Suprapubic skin (tissue), 4 donors: Measurements from ENCODE around the gene ARL10. TPM values are rescaled to one million over a fixed set of nuclear protein-coding genes. Genes with fewer than 3 reads are reported as not detected.

Source experiments
- DNase-seq, 2 donors: peaks; one replicate each; pipeline ENCODE4 v3.0.0-alpha.2; 2019; ENCODE audit warnings: low spot score in 2 of 2
- H3K27ac ChIP-seq: fragments of 200-600 bp; sonication (generic); one replicate; pipeline ENCODE4 v1.5.1; 2019
- H3K27me3 ChIP-seq: fragments of 200-600 bp; sonication (generic); one replicate; pipeline ENCODE4 v1.5.1; 2019
- H3K36me3 ChIP-seq: fragments of 200-600 bp; sonication (generic); one replicate; pipeline ENCODE4 v1.5.1; 2019
- H3K4me1 ChIP-seq: fragments of 200-600 bp; sonication (generic); one replicate; pipeline ENCODE4 v1.5.1; 2019
- H3K4me3 ChIP-seq: fragments of 200-600 bp; sonication (generic); one replicate; pipeline ENCODE4 v1.5.1; 2019; ENCODE audit warnings: mild to moderate bottlenecking
- H3K9me3 ChIP-seq: fragments of 200-600 bp; sonication (generic); one replicate; pipeline ENCODE4 v1.5.1; 2019
- CTCF ChIP-seq, 2 donors: fragments of 200-600 bp in 1 of 2; fragments of 450-650 bp in 1 of 2; sonication (generic) in 1 of 2; IDR thresholded peaks; one replicate each; pipeline ENCODE4 v1.5.1; 2016 to 2019; ENCODE audit warnings: antibody characterized with exemption in 2 of 2, mild to moderate bottlenecking in 1 of 2, moderate library complexity in 1 of 2
- EP300 ChIP-seq: sonication (generic); formaldehyde crosslinking; IDR thresholded peaks from one replicate; pipeline ENCODE4 v1.6.1; 2017; ENCODE audit warnings: antibody characterized with exemption
- POLR2A ChIP-seq, 2 donors: fragments of 450-650 bp; IDR thresholded peaks; one replicate each; pipeline ENCODE4 v1.6.1; 2017; ENCODE audit warnings: antibody characterized with exemption in 2 of 2, mild to moderate bottlenecking in 2 of 2, moderate library complexity in 2 of 2
- POLR2AphosphoS5 ChIP-seq, 3 donors: sonication (generic); formaldehyde crosslinking; IDR thresholded peaks; one replicate each; pipeline ENCODE4 v1.6.1; 2017; ENCODE audit warnings: antibody characterized with exemption in 3 of 3
- WGBS: methylation state at CpG from one replicate; pipeline ENCODE4 v1.1.5; 2018; 5-methylcytosine and 5-hydroxymethylcytosine counted together
- total RNA-seq, 4 donors: library from RNA; depleted of rRNA; stranded (reverse); fragments of >200 nt; gene quantifications; one replicate each; pipeline ENCODE4 v1.1.0, GENCODE V29; 2016

ARL10 gene
- total RNA-seq, 4 donors from 2014 or later, result 7.1 to 36.4 (median 21.2) TPM

DNA sequence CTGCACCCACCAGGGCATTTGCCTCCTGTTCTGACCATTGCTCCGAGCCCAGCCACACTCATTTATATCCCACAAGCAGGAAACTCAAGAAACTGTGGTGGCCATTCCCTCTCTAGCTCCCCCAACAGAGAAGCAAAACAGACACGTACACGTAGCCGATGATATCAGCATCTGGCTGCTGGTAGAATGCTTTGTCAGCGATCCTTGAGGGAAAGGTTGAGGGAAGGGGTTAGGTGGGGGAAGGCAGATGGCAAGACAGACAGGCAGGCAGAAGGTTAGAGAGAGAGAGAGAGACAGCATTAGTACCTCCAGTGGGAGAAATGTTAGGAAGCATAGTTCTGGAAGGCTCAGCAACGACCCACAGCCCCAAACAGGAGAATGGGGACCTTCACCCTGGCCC lies 31.0 kb downstream of the ARL10 start:
- Histone ChIP-seq H3K27me3 (no peaks in the 10 kb centered on the region), H3K36me3 (peaks cover 64% of the 10 kb centered on the region), H3K9me3 (no peaks in the 10 kb centered on the region), H3K4me1 (peaks cover 22% of the 10 kb centered on the region), H3K4me3 (no peak overlapping the region), H3K27ac (no peak overlapping the region)
- no peak for DNase-seq
- TF ChIP-seq CTCF (IDR thresholded peaks at IDR 0.05) (no peak), POLR2A (IDR thresholded peaks at IDR 0.05) (no peak), EP300 (no peak), POLR2AphosphoS5 (IDR thresholded peaks at IDR 0.05) (no peak)
- WGBS, result 73% methylated on average over 6 of the region's 6 CpGs

- peaks cover 37% of the 10 kb centered on the region for H3K4me1 ChIP-seq
- H3K27ac ChIP-seq, result no peak overlapping the region
- H3K9me3 ChIP-seq, result no peaks in the 10 kb centered on the region
- no peak for TF ChIP-seq EP300
- TF ChIP-seq POLR2AphosphoS5 (IDR thresholded peaks at IDR 0.05), result no peak
- no peak for TF ChIP-seq POLR2A (IDR thresholded peaks at IDR 0.05)
- no peak for TF ChIP-seq CTCF (IDR thresholded peaks at IDR 0.05)
- peaks cover 48% of the 10 kb centered on the region for H3K36me3 ChIP-seq
- no peak overlapping the region for H3K4me3 ChIP-seq
- WGBS, result 88% methylated on average over 17 of the region's 18 CpGs
- DNase-seq, result peak in 1 of 2 donors; percentile 62
- H3K27me3 ChIP-seq, result no peaks in the 10 kb centered on the region
Observed at GRCh38 chr5:176397736-176398420, 32.6 kb downstream of the ARL10 start.

DNA sequence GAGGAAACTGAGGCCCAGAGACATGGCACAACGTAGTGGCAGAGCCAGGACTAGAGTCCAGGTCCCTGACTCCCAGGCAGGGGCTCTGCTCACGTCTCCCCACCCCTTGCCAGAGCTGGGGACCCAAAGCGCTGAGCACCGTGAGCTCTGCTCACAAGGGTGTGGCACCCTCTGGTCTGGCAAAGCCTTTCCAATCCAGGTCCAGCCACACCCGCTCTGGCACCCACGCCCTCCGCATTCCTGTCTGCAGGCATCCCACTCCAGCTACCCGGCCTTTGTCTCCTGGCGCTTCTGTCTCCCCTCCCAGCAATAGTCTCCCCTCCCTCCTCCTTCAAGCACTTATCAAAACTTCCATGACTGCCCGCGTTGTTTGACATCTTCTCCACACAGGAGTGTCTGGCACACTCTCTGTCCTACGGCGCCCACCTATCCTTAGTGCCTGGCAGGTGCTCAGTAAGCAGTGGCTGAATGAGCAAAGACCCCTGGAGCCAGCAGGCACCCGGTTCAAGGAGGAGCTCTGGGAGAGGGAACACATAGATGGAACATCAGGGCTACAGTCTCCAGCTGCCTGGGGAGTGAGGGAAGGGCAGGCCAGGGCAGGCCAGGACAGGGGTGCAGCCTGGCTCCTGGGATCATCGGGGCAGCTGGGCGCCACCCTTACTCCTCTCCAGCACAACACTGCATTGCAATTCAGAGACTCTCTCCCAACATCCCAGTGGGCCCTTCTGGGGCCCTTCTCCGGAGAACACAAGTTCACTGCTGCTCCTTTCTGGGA lies 35.3 kb downstream of the ARL10 start:
- 41% methylated on average over 17 of the region's 17 CpGs for WGBS
- no peak for DNase-seq
- H3K9me3 ChIP-seq, result no peaks in the 10 kb centered on the region
- TF ChIP-seq EP300 (no peak), POLR2AphosphoS5 (IDR thresholded peaks at IDR 0.05) (no peak), CTCF (IDR thresholded peaks at IDR 0.05) (no peak)
- no peaks in the 10 kb centered on the region for H3K27me3 ChIP-seq
- peak overlapping the region; percentile 66 for H3K27ac ChIP-seq
- H3K4me3 ChIP-seq, result peak overlapping the region; percentile 18
- peaks cover 47% of the 10 kb centered on the region for H3K4me1 ChIP-seq
- H3K36me3 ChIP-seq, result peaks cover 36% of the 10 kb centered on the region

GRCh38 chr5:176401281-176402205 lies 36.3 kb downstream of the ARL10 start:
- peak overlapping the region; percentile 66 for H3K27ac ChIP-seq
- H3K4me3 ChIP-seq, result no peak overlapping the region
- no peaks in the 10 kb centered on the region for H3K9me3 ChIP-seq
- H3K4me1 ChIP-seq, result peaks cover 55% of the 10 kb centered on the region
- DNase-seq, result peak in 1 of 2 donors; percentile 36
- peaks cover 36% of the 10 kb centered on the region for H3K36me3 ChIP-seq
- TF ChIP-seq EP300 (no peak), POLR2A (IDR thresholded peaks at IDR 0.05) (no peak), CTCF (IDR thresholded peaks at IDR 0.05) (no peak), POLR2AphosphoS5 (IDR thresholded peaks at IDR 0.05) (no peak)
- WGBS, result 78% methylated on average over 22 of the region's 22 CpGs
- no peaks in the 10 kb centered on the region for H3K27me3 ChIP-seq
